OCI-LY3 (cell line): ENCODE results near the gene RAD18.

Experiments
- H2AFZ ChIP-seq: fragments of 200-600, 300-600 bp; shearing (Covaris generic); 2 replicates; pipeline ENCODE4 v1.6.0; 2014; ENCODE audit warnings: antibody characterized with exemption, low read depth, low read length
- H3K27ac ChIP-seq: fragments of 200-600, 300-600 bp; sonication (generic); 2 replicates; pipeline ENCODE4 v1.5.1; 2014; ENCODE audit warnings: mild to moderate bottlenecking, low read length, moderate library complexity, mixed read lengths
- H3K27me3 ChIP-seq: fragments of 200-600, 300-600 bp; sonication (generic); 2 replicates; pipeline ENCODE4 v1.6.1; 2014; ENCODE audit warnings: low read depth, low read length, mixed read lengths
- H3K36me3 ChIP-seq: fragments of 200-600, 300-600 bp; sonication (generic); replicated peaks from 2 replicates; pipeline ENCODE3; 2014; ENCODE audit warnings: low read depth, low read length, mixed read lengths
- H3K4me1 ChIP-seq: fragments of 300-600, 200-600 bp; sonication (generic); 2 replicates; pipeline ENCODE4 v1.6.1; 2014; ENCODE audit warnings: low read length, mixed read lengths
- H3K4me2 ChIP-seq: fragments of 200-600, 300-600 bp; sonication (generic); 2 replicates; pipeline ENCODE4 v1.6.1; 2014; ENCODE audit warnings: low read length, mixed read lengths
- H3K4me3 ChIP-seq: fragments of 300-600, 200-600 bp; sonication (generic); 2 replicates; pipeline ENCODE4 v1.5.1; 2014; ENCODE audit warnings: antibody characterized with exemption, mild to moderate bottlenecking, low read length, moderate library complexity
- H3K79me2 ChIP-seq: fragments of 300-600, 200-600 bp; shearing (Covaris generic); 2 replicates; pipeline ENCODE4 v1.6.1; 2014; ENCODE audit warnings: mild to moderate bottlenecking, low read length, mixed read lengths
- H3K9ac ChIP-seq: fragments of 300-600, 200-600 bp; shearing (Covaris generic); 2 replicates; pipeline ENCODE4 v1.6.0; 2014; ENCODE audit warnings: mild to moderate bottlenecking, low read length, moderate library complexity
- H3K9me3 ChIP-seq: fragments of 200-600, 300-600 bp; shearing (Covaris generic); 2 replicates; pipeline ENCODE4 v1.6.1; 2014; ENCODE audit warnings: low read length, mixed read lengths; ENCODE audit not compliant: insufficient read depth
- H4K20me1 ChIP-seq: fragments of 200-600, 300-600 bp; sonication (generic); 2 replicates; pipeline ENCODE4 v1.6.1; 2016; ENCODE audit warnings: low read length, mixed read lengths; ENCODE audit not compliant: insufficient read depth
- CTCF ChIP-seq: fragments of 200-600, 300-600 bp; sonication (generic); IDR thresholded peaks from 2 replicates; pipeline ENCODE4 v1.5.1; 2014; ENCODE audit warnings: antibody characterized with exemption, low read length, low read depth
- EZH2phosphoT487 ChIP-seq: fragments of 200-600 bp; shearing (Covaris generic); IDR thresholded peaks from 2 replicates; pipeline ENCODE4 v1.6.1; 2018; ENCODE audit warnings: antibody characterized with exemption, mixed run types, low read depth

The RAD18 gene

GRCh38 chr3:8900869-8901268, 62.4 kb downstream of the RAD18 start:
- Histone ChIP-seq H3K4me1 (no peaks in the 10 kb centered on the region), H3K9me3 (no peaks in the 10 kb centered on the region), H3K36me3 (peaks cover 15% of the 10 kb centered on the region), H3K4me2 (no peak overlapping the region), H4K20me1 (no peaks in the 10 kb centered on the region), H3K27ac (no peak overlapping the region), H3K79me2 (no peaks in the 10 kb centered on the region), H3K27me3 (no peaks in the 10 kb centered on the region), H3K9ac (no peak overlapping the region), H2AFZ (no peak overlapping the region), H3K4me3 (no peak overlapping the region)
- no peak for TF ChIP-seq EZH2phosphoT487

- Histone ChIP-seq H2AFZ (no peak overlapping the region), H3K9me3 (no peaks in the 10 kb centered on the region), H3K4me1 (no peaks in the 10 kb centered on the region), H3K27ac (no peak overlapping the region), H3K79me2 (no peaks in the 10 kb centered on the region), H3K27me3 (no peaks in the 10 kb centered on the region), H3K36me3 (peaks cover 11% of the 10 kb centered on the region), H3K4me3 (no peak overlapping the region), H4K20me1 (no peaks in the 10 kb centered on the region), H3K9ac (no peak overlapping the region), H3K4me2 (no peak overlapping the region)
- TF ChIP-seq EZH2phosphoT487 (no peak), CTCF (no peak)
These were observed 63.3 kb downstream of the RAD18 start for GRCh38 chr3:8899876-8900460.

GRCh38 chr3:8895829-8896228, 67.4 kb downstream of the RAD18 start:
- Histone ChIP-seq H3K9ac (no peak overlapping the region), H3K27me3 (no peaks in the 10 kb centered on the region), H3K27ac (no peak overlapping the region), H3K4me2 (no peak overlapping the region), H3K36me3 (peaks cover 13% of the 10 kb centered on the region), H3K9me3 (no peaks in the 10 kb centered on the region), H2AFZ (no peak overlapping the region), H3K79me2 (no peaks in the 10 kb centered on the region), H3K4me1 (no peaks in the 10 kb centered on the region), H3K4me3 (no peak overlapping the region), H4K20me1 (no peaks in the 10 kb centered on the region)
- TF ChIP-seq CTCF = no peak
- TF ChIP-seq EZH2phosphoT487 = no peak

GRCh38 chr3:8893001-8893400, 70.3 kb downstream of the RAD18 start:
- H3K27me3 ChIP-seq = no peaks in the 10 kb centered on the region
- no peaks in the 10 kb centered on the region for H4K20me1 ChIP-seq
- no peak overlapping the region for H2AFZ ChIP-seq
- H3K9me3 ChIP-seq = no peaks in the 10 kb centered on the region
- no peak overlapping the region for H3K9ac ChIP-seq
- H3K4me2 ChIP-seq = no peak overlapping the region
- no peak overlapping the region for H3K4me3 ChIP-seq
- TF ChIP-seq CTCF = no peak
- TF ChIP-seq EZH2phosphoT487 = no peak
- no peaks in the 10 kb centered on the region for H3K4me1 ChIP-seq
- no peaks in the 10 kb centered on the region for H3K79me2 ChIP-seq
- H3K36me3 ChIP-seq = peaks cover 23% of the 10 kb centered on the region
- H3K27ac ChIP-seq = no peak overlapping the region

GRCh38 chr3:8891774-8892173, 71.5 kb downstream of the RAD18 start:
- no peak for TF ChIP-seq CTCF
- no peak for TF ChIP-seq EZH2phosphoT487
- H3K79me2 ChIP-seq = no peaks in the 10 kb centered on the region
- peaks cover 24% of the 10 kb centered on the region for H3K36me3 ChIP-seq
- no peak overlapping the region for H2AFZ ChIP-seq
- H4K20me1 ChIP-seq = no peaks in the 10 kb centered on the region
- no peak overlapping the region for H3K27ac ChIP-seq
- H3K4me3 ChIP-seq = no peak overlapping the region
- no peaks in the 10 kb centered on the region for H3K9me3 ChIP-seq
- no peak overlapping the region for H3K4me2 ChIP-seq
- no peak overlapping the region for H3K9ac ChIP-seq
- H3K4me1 ChIP-seq = no peaks in the 10 kb centered on the region
- no peaks in the 10 kb centered on the region for H3K27me3 ChIP-seq
